Ascending aorta (tissue), 2 donors: ENCODE data around the gene CSF1R. TPM values are rescaled to one million over a fixed set of nuclear protein-coding genes. Genes with fewer than 3 reads are reported as not detected.

Experiments
- DNase-seq, 2 donors: peaks; one replicate each; pipeline ENCODE4 v3.0.0-alpha.2; 2019; ENCODE audit warnings: low spot score in 2 of 2
- H3K27ac ChIP-seq, 2 donors: fragments of 200-600 bp; sonication (generic); one replicate each; pipeline ENCODE4 v1.5.1; 2016 to 2017; ENCODE audit warnings: mild to moderate bottlenecking in 1 of 2
- H3K27me3 ChIP-seq: fragments of 200-600 bp; sonication (generic); one replicate; pipeline ENCODE4 v1.5.1; 2017
- H3K36me3 ChIP-seq, 2 donors: fragments of 200-600 bp; sonication (generic); one replicate each; pipeline ENCODE4 v1.5.1; 2016
- H3K4me1 ChIP-seq, 2 donors: fragments of 200-600 bp; sonication (generic); one replicate each; pipeline ENCODE4 v1.5.1; 2016 to 2017; ENCODE audit warnings: mild to moderate bottlenecking in 1 of 2
- H3K4me3 ChIP-seq, 2 donors: fragments of 200-600 bp; sonication (generic); one replicate each; pipeline ENCODE4 v1.5.1; 2016 to 2017; ENCODE audit warnings: mild to moderate bottlenecking in 1 of 2
- H3K9me3 ChIP-seq, 2 donors: fragments of 200-600 bp; sonication (generic); one replicate each; pipeline ENCODE4 v1.5.1; 2016
- intact Hi-C: fragments of 100-400 bp; cut with DNase I; formaldehyde crosslinking; loops from one replicate; pipeline ENCODE4 v1.15.1; 2023
- total RNA-seq: library from RNA; depleted of rRNA; stranded (reverse); fragments of >200 nt; gene quantifications from one replicate; pipeline ENCODE4 v1.1.0, GENCODE V29; 2016
- TF ChIP-seq, protein P1 (sequence below), 3 experiments: fragments of 200-600 bp in 2 of 3; fragments of 450-650 bp in 1 of 3; sonication (generic) in 2 of 3; IDR thresholded peaks; one replicate each; pipeline ENCODE4 v1.5.1; 2016 to 2019; ENCODE audit warnings: antibody characterized with exemption in 3 of 3, mild to moderate bottlenecking in 1 of 3, moderate library complexity in 1 of 3

Gene CSF1R
- 70.9 TPM for total RNA-seq

DNA sequence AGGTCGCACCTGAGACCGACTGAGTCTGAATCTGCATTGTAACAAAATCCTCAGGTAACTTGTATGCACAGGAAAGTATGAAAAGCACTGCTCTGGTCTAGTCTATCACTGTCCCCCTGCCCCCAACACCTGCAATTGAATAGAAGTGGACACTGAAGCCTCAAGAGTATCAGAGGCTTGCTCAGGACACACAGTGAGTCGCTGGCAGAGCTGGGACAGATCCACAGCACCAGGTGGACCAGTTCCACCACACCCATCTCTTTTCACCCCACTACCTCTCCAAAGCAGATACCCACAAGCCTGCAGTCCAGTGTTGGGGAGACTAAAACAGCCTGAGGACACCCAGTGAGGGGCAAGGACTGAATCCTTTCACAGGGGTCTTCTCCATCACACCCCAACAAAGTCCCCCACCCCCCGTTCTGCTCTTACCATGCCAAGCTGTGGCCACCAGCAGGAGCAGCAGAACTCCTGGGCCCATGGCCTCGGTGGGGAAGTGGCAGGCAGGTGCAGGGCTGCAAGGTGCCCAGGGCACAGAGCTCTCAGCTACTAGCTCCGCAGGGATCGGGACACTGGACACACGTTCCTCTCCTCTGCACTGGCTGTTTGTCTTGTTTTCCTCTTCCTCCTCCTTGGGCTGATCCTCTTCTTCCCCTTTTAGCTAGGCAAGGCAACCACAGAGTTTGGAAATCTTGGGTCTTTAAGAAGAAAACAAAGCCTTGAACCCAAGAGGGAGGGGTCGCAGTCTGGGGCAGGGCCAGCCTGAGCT, at the start of gene CSF1R:
Gene CSF1R (minus strand): TSS at position 605 of the 766 bp plus-strand sequence. CDS start 127 bp downstream, at position 478.
- H3K27ac ChIP-seq: no peak within 1 kb of the TSS

GRCh38 chr5:150135557-150136304, 49.4 kb upstream of the CSF1R start:
- peak overlapping the region; percentile 98 to 99 for H3K27ac ChIP-seq
- no peak for DNase-seq
- no peaks in the 10 kb centered on the region for H3K9me3 ChIP-seq
- intact Hi-C loops: loop anchor here (10.0 kb wide), 1 partner anchor 1539 kb away; no protein-coding TSS in a partner anchor
- peaks cover 59 to 89% of the 10 kb centered on the region in 2 donors for H3K4me1 ChIP-seq
- no peak overlapping the region for H3K4me3 ChIP-seq
- peaks cover 20 to 54% of the 10 kb centered on the region in 2 donors for H3K36me3 ChIP-seq
- TF ChIP-seq, protein P1, sequence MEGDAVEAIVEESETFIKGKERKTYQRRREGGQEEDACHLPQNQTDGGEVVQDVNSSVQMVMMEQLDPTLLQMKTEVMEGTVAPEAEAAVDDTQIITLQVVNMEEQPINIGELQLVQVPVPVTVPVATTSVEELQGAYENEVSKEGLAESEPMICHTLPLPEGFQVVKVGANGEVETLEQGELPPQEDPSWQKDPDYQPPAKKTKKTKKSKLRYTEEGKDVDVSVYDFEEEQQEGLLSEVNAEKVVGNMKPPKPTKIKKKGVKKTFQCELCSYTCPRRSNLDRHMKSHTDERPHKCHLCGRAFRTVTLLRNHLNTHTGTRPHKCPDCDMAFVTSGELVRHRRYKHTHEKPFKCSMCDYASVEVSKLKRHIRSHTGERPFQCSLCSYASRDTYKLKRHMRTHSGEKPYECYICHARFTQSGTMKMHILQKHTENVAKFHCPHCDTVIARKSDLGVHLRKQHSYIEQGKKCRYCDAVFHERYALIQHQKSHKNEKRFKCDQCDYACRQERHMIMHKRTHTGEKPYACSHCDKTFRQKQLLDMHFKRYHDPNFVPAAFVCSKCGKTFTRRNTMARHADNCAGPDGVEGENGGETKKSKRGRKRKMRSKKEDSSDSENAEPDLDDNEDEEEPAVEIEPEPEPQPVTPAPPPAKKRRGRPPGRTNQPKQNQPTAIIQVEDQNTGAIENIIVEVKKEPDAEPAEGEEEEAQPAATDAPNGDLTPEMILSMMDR (IDR thresholded peaks at IDR 0.05): no peak
- H3K27me3 ChIP-seq: no peaks in the 10 kb centered on the region

More for the DNA sequence above, at the start of gene CSF1R:
- Histone ChIP-seq H3K27me3 (no peaks in the 10 kb centered on the region), H3K4me1 (no peaks in the 10 kb centered on the region), H3K4me3 (peak within 1 kb of the TSS in 1 of 2 donors; percentile 51), H3K36me3 (no peaks in the 10 kb centered on the region), H3K9me3 (no peaks in the 10 kb centered on the region)
- intact Hi-C loops: no loop called here
- TF ChIP-seq, protein P1 (IDR thresholded peaks at IDR 0.05): no peak
- peak in 1 of 2 donors; percentile 62 for DNase-seq

- no peaks in the 10 kb centered on the region for H3K27me3 ChIP-seq
- TF ChIP-seq, protein P1 (IDR thresholded peaks at IDR 0.05): no peak
- no peaks in the 10 kb centered on the region for H3K9me3 ChIP-seq
- no peak overlapping the region for H3K4me3 ChIP-seq
- H3K4me1 ChIP-seq: peaks cover 46 to 88% of the 10 kb centered on the region in 2 donors
- intact Hi-C loops: loop anchor here (10.0 kb wide), 1 partner anchor 1541 kb away; no protein-coding TSS in a partner anchor
- peaks cover 33 to 69% of the 10 kb centered on the region in 2 donors for H3K36me3 ChIP-seq
- DNase-seq: no peak
- peak overlapping the region; percentile 98 to 99 for H3K27ac ChIP-seq
Measured at GRCh38 chr5:150134198-150134588, 47.8 kb upstream of the CSF1R start.

DNA sequence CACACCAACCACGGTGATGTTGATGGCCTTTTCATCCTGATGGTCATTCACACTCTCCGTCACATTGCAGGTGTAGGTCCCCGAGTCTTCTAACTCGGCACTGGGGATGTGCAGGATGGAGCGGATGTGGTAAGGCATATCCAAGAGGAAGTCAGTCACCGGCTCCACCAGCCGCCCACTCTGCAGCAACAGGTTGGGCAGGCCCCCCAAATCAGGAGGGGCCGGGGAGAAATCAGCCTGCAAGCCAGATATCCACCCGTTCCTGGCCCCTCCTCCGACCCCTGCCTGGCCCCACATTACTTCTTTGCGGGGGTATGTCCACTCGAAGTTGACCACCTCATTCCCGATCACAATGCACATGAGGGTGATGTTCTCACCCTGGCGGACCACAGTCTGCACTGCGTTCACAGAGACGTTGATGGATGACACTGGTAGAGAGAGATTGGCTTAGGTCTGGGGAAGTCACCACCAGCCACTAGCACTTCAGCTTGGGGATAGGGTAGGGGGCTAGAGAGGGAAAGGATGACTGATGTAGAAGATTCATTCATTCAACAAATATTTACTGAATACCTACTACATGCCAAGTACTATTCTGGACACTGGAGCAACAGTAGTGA, 47.3 kb upstream of the CSF1R start:
- no peak for DNase-seq
- Histone ChIP-seq H3K27ac (peak overlapping the region; percentile 98 to 99), H3K4me3 (no peak overlapping the region), H3K9me3 (no peaks in the 10 kb centered on the region), H3K36me3 (peaks cover 38 to 74% of the 10 kb centered on the region in 2 donors), H3K4me1 (peaks cover 42 to 83% of the 10 kb centered on the region in 2 donors), H3K27me3 (no peaks in the 10 kb centered on the region)
- intact Hi-C loops: loop anchor here (10.0 kb wide), 1 partner anchor 1541 kb away; no protein-coding TSS in a partner anchor
- TF ChIP-seq, protein P1 (IDR thresholded peaks at IDR 0.05): no peak

GRCh38 chr5:150132740-150133139, 46.4 kb upstream of the CSF1R start:
- Histone ChIP-seq H3K27ac (peak overlapping the region; percentile 98 to 99), H3K4me1 (peaks cover 35 to 74% of the 10 kb centered on the region in 2 donors), H3K4me3 (no peak overlapping the region), H3K9me3 (no peaks in the 10 kb centered on the region), H3K36me3 (peaks cover 47 to 84% of the 10 kb centered on the region in 2 donors), H3K27me3 (no peaks in the 10 kb centered on the region)
- intact Hi-C loops: loop anchor here (10.0 kb wide), 1 partner anchor 1542 kb away; no protein-coding TSS in a partner anchor
- no peak for DNase-seq
- TF ChIP-seq, protein P1 (IDR thresholded peaks at IDR 0.05): no peak
